GM18505 (cell line): ENCODE data around the gene BTC.
"Not testable (repeated sequence)": the region's sequence is repeated elsewhere in the genome, so short reads cannot be mapped to it uniquely, and the experiment has no call there.

Experiments
- ATAC-seq: cut with Tn5 transposase; IDR thresholded peaks from one replicate; pipeline ENCODE4 v1.9.1; 2021; ENCODE audit not compliant: unreplicated experiment
- POLR2A ChIP-seq: IDR thresholded peaks from 4 replicates; pipeline ENCODE4 v1.6.1; 2011; ENCODE audit warnings: borderline replicate concordance; ENCODE audit not compliant: insufficient read depth, insufficient read length; ENCODE audit errors: extremely low read depth

The BTC gene

GRCh38 chr4:74794382-74795010, at the start of gene BTC:
Gene BTC (minus strand): TSS chr4:74794523. CDS start chr4:74794325, 198 bp downstream.
- TF ChIP-seq POLR2A: no peak
- ATAC-seq: no peak

GRCh38 chr4:74840936-74841509, 46.7 kb upstream of the BTC start:
- no peak for ATAC-seq
- TF ChIP-seq POLR2A: no peak

GRCh38 chr4:74838746-74839370, 44.5 kb upstream of the BTC start:
- no peak for ATAC-seq
- TF ChIP-seq POLR2A: no peak

- ATAC-seq: no peak
- no peak for TF ChIP-seq POLR2A
These were observed 36.6 kb upstream of the BTC start for GRCh38 chr4:74830928-74831327.

- no peak for TF ChIP-seq POLR2A
- ATAC-seq: peak; percentile 94
These were observed 28.9 kb upstream of the BTC start for GRCh38 chr4:74823194-74823593.

- ATAC-seq: no peak
- no peak for TF ChIP-seq POLR2A
These were observed 28.3 kb upstream of the BTC start for GRCh38 chr4:74822603-74823002.

- no peak for ATAC-seq
- no peak for TF ChIP-seq POLR2A
These were observed 27.2 kb upstream of the BTC start for GRCh38 chr4:74821541-74821940.

GRCh38 chr4:74814052-74814451, 19.7 kb upstream of the BTC start:
- ATAC-seq: no peak
- no peak for TF ChIP-seq POLR2A

GRCh38 chr4:74812056-74812455, 17.7 kb upstream of the BTC start:
- not testable (repeated sequence) for ATAC-seq

- no peak for ATAC-seq
- TF ChIP-seq POLR2A: no peak
These were observed 11.3 kb upstream of the BTC start for GRCh38 chr4:74805601-74806000.

- no peak for TF ChIP-seq POLR2A
These were observed 6.0 kb upstream of the BTC start for GRCh38 chr4:74800310-74800709.

GRCh38 chr4:74796631-74797030, 2.3 kb upstream of the BTC start:
- ATAC-seq: no peak
- TF ChIP-seq POLR2A: no peak

More at GRCh38 chr4:74800310-74800709, 6.0 kb upstream of the BTC start:
- no peak for ATAC-seq

- ATAC-seq: no peak
- no peak for TF ChIP-seq POLR2A
These were observed 454 bp downstream of the BTC start for GRCh38 chr4:74793757-74794381.

- no peak for TF ChIP-seq POLR2A
- ATAC-seq: no peak
These were observed 3.7 kb downstream of the BTC start for GRCh38 chr4:74790652-74791051.
